Upper lobe of left lung (tissue), 6 donors: ENCODE measurements around the gene CFHR4. TPM values are rescaled to one million over a fixed set of nuclear protein-coding genes. Genes with fewer than 3 reads are reported as not detected.
A peak's percentile ranks its signal among the peaks of the same experiment; 100 is the strongest.

ENCODE experiments used
- ATAC-seq, 2 donors: fragments of 200-7000 bp; cut with Tn5 transposase; one replicate each; pipeline ENCODE4 v1.9.1; 2022; ENCODE audit warnings: mild to moderate bottlenecking in 2 of 2, moderate library complexity in 2 of 2; ENCODE audit not compliant: low FRiP score in 2 of 2
- DNase-seq, 2 donors: peaks; one replicate each; pipeline ENCODE4 v3.0.0-alpha.2; 2019 to 2020
- H3K27ac ChIP-seq, 4 donors: fragments of 200-600 bp; sonication (generic); one replicate each; pipeline ENCODE4 v1.5.1; 2016 to 2019
- H3K27me3 ChIP-seq, 4 donors: fragments of 200-600 bp; sonication (generic); one replicate each; pipeline ENCODE4 v1.5.1; 2017 to 2019
- H3K36me3 ChIP-seq, 4 donors: fragments of 200-600 bp; sonication (generic); one replicate each; pipeline ENCODE4 v1.5.1; 2016 to 2019
- H3K4me1 ChIP-seq, 4 donors: fragments of 200-600 bp; sonication (generic); one replicate each; pipeline ENCODE4 v1.5.1; 2018 to 2019
- H3K4me3 ChIP-seq, 4 donors: fragments of 200-600 bp; sonication (generic); one replicate each; pipeline ENCODE4 v1.5.1; 2017 to 2019; ENCODE audit warnings: mild to moderate bottlenecking in 2 of 4, moderate library complexity in 1 of 4
- H3K9me3 ChIP-seq, 4 donors: fragments of 200-600 bp; sonication (generic); one replicate each; pipeline ENCODE4 v1.5.1; 2018 to 2019
- CTCF ChIP-seq, 6 experiments: fragments of 450-650 bp in 4 of 6; fragments of 200-600 bp in 2 of 6; sonication (generic) in 2 of 6; IDR thresholded peaks; one replicate each; pipeline ENCODE4 v1.5.1; 2016 to 2019; ENCODE audit warnings: antibody characterized with exemption in 6 of 6
- EP300 ChIP-seq, 4 donors: sonication (generic); formaldehyde crosslinking; IDR thresholded peaks; one replicate each; pipeline ENCODE4 v1.5.1; 2017; ENCODE audit warnings: antibody characterized with exemption in 4 of 4, control low read depth in 2 of 4
- POLR2A ChIP-seq, 4 donors: fragments of 450-650 bp; IDR thresholded peaks; one replicate each; pipeline ENCODE4 v1.5.1; 2016 to 2017; ENCODE audit warnings: antibody characterized with exemption in 4 of 4, mild to moderate bottlenecking in 2 of 4
- POLR2AphosphoS5 ChIP-seq, 2 donors: sonication (generic); formaldehyde crosslinking; IDR thresholded peaks; one replicate each; pipeline ENCODE4 v1.5.1; 2017; ENCODE audit warnings: antibody characterized with exemption in 2 of 2
- WGBS, 2 donors: methylation state at CpG; one replicate each; pipeline ENCODE4 v1.1.5; 2017 to 2018; 5-methylcytosine and 5-hydroxymethylcytosine counted together
- total RNA-seq, 6 donors: library from RNA; depleted of rRNA in 4 of 6; stranded (reverse); fragments of >200 nt in 4 of 6; gene quantifications; one replicate each; pipeline versions ENCODE4 v1.1.0 to v1.2.1, GENCODE V29; 2016 to 2021
- donor health status: DM: no; HTN: no; CAD: no; lungs with moderate emphysema.
- donor health status: DM: no; HTN: yes; CAD: no; lungs with severe emphysema.

CFHR4 gene
- total RNA-seq, 6 donors from 2014 or later, result not detected

DNA sequence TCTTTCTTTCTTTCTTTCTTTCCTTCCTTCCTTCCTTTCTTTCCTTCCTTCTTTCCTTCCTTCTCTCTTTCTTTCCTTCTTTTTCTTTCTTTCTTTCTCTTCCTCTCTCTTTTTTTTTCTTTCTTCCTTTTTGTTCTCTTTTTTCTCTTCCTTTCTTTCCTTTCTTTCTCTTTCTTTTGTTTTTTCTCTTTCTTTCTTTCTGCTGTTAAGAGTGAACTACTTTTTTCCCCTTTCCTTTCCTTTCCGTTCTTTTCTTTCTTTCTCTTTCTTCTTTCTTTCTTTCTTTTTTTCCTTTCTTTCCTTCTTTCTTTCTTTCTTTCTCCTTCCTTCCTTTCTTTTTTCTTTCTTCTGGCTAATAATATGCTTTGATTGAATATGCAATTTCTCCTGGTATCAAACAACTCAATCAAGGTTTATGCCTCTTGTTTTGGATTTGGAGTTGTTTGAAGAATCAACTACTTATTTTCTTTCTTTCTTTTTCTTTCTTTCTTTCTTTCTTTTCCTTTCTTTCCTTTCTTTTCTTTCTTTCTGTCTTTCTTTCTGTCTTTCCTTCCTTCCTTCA, 27.4 kb upstream of the CFHR4 start:
- DNase-seq (no peak), ATAC-seq (no peak)
- no peak overlapping the region for H3K27ac ChIP-seq
- H3K9me3 ChIP-seq, result no peaks in the 10 kb centered on the region
- TF ChIP-seq CTCF (IDR thresholded peaks at IDR 0.05) (no peak), POLR2AphosphoS5 (IDR thresholded peaks at IDR 0.05) (no peak), EP300 (IDR thresholded peaks at IDR 0.05) (no peak), POLR2A (IDR thresholded peaks at IDR 0.05) (no peak)
- 91 to 100% methylated on average over 1 of the region's 1 CpG for WGBS, 2 donors
- no peaks in the 10 kb centered on the region for H3K36me3 ChIP-seq
- no peak overlapping the region for H3K4me3 ChIP-seq
- no peaks in the 10 kb centered on the region for H3K27me3 ChIP-seq
- H3K4me1 ChIP-seq, result no peaks in the 10 kb centered on the region

DNA sequence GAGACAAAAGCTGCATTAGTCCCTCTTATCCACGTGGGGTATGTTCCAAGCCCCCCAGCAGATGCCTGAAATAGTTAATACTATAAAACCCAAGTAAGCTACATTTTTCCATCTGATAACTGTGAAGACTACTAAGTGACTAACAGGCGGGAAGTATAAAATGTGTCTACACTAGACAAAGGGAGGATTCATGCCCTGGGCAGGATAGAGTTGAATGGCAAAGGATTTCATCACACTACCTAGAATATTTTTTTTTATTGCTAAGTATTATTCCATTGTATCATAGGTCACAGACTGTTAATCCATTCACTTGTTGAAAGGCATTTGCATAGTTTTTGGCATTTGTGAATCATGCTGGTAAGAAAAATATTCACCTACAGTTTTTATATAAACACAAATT, 26.4 kb upstream of the CFHR4 start:
- H3K9me3 ChIP-seq, result no peaks in the 10 kb centered on the region
- 66 to 74% methylated on average over 2 of the region's 2 CpGs for WGBS, 2 donors
- DNase-seq, result no peak
- no peak for ATAC-seq
- no peak overlapping the region for H3K4me3 ChIP-seq
- no peak overlapping the region for H3K27ac ChIP-seq
- H3K27me3 ChIP-seq, result no peaks in the 10 kb centered on the region
- no peak for TF ChIP-seq POLR2A (IDR thresholded peaks at IDR 0.05)
- no peak for TF ChIP-seq EP300 (IDR thresholded peaks at IDR 0.05)
- TF ChIP-seq POLR2AphosphoS5 (IDR thresholded peaks at IDR 0.05), result no peak
- TF ChIP-seq CTCF (IDR thresholded peaks at IDR 0.05), result no peak
- no peaks in the 10 kb centered on the region for H3K4me1 ChIP-seq
- no peaks in the 10 kb centered on the region for H3K36me3 ChIP-seq

DNA sequence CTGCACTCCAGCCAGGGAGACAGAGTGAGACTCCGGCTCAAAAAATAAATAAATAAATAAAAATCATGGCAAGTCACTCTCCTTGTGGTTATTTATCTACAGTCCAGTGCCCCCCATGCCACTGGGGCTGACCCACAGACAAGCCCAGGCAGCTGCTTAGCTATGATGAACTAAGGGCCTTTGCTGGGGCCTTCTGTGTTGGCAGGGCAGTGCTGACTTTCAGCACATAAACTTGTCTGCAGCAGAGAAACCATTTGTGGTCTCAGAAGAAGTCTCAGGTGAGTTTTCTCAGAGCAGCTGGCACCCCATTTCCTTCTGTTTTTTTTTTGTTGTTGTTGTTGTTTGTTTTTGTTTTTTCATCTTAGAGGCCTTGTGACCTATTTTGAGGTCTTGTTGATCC, 20.9 kb upstream of the CFHR4 start:
- no peaks in the 10 kb centered on the region for H3K9me3 ChIP-seq
- no peak for ATAC-seq

GRCh38 chr1:196873385-196873784, 14.5 kb upstream of the CFHR4 start:
- no peak overlapping the region for H3K4me3 ChIP-seq
- H3K4me1 ChIP-seq, result peaks cover 0 to 7% (median 2%) of the 10 kb centered on the region in 4 donors
- no peaks in the 10 kb centered on the region for H3K9me3 ChIP-seq
- no peak for TF ChIP-seq POLR2A (IDR thresholded peaks at IDR 0.05)
- ATAC-seq, result no peak
- WGBS, 2 donors, result 69% methylated on average over 4 of the region's 4 CpGs
- H3K36me3 ChIP-seq, result no peaks in the 10 kb centered on the region
- DNase-seq, result peak in 1 of 2 donors; percentile 26
- no peak overlapping the region for H3K27ac ChIP-seq
- no peaks in the 10 kb centered on the region for H3K27me3 ChIP-seq

More for the DNA sequence above, 20.9 kb upstream of the CFHR4 start:
- H3K36me3 ChIP-seq, result no peaks in the 10 kb centered on the region
- no peaks in the 10 kb centered on the region for H3K4me1 ChIP-seq
- TF ChIP-seq POLR2AphosphoS5 (IDR thresholded peaks at IDR 0.05) (no peak), EP300 (IDR thresholded peaks at IDR 0.05) (no peak), POLR2A (IDR thresholded peaks at IDR 0.05) (no peak), CTCF (IDR thresholded peaks at IDR 0.05) (no peak)
- no peak overlapping the region for H3K27ac ChIP-seq
- H3K27me3 ChIP-seq, result no peaks in the 10 kb centered on the region
- H3K4me3 ChIP-seq, result no peak overlapping the region
- no peak for DNase-seq
- 87 to 90% methylated on average over 1 of the region's 1 CpG for WGBS, 2 donors

GRCh38 chr1:196875935-196876334, 11.9 kb upstream of the CFHR4 start:
- peaks cover 0 to 7% (median 2%) of the 10 kb centered on the region in 4 donors for H3K4me1 ChIP-seq
- WGBS, 2 donors, result 89 to 92% methylated on average over 3 of the region's 3 CpGs
- H3K36me3 ChIP-seq, result no peaks in the 10 kb centered on the region
- H3K4me3 ChIP-seq, result no peak overlapping the region
- TF ChIP-seq POLR2AphosphoS5 (IDR thresholded peaks at IDR 0.05) (no peak), EP300 (IDR thresholded peaks at IDR 0.05) (no peak), POLR2A (IDR thresholded peaks at IDR 0.05) (no peak), CTCF (IDR thresholded peaks at IDR 0.05) (no peak)
- DNase-seq (no peak), ATAC-seq (no peak)
- no peaks in the 10 kb centered on the region for H3K27me3 ChIP-seq
- H3K9me3 ChIP-seq, result no peaks in the 10 kb centered on the region
- H3K27ac ChIP-seq, result no peak overlapping the region
